ENCODE results near the gene BAIAP2. TPM values are rescaled to one million over a fixed set of nuclear protein-coding genes. Genes with fewer than 3 reads are reported as not detected.

The BAIAP2 gene
- total and polyA plus RNA-seq, 2 of the 13 experiments (the other 11 are each of a cell fraction or from before 2014, with no cell fraction given) = 22.5 to 24.0 TPM

DNA sequence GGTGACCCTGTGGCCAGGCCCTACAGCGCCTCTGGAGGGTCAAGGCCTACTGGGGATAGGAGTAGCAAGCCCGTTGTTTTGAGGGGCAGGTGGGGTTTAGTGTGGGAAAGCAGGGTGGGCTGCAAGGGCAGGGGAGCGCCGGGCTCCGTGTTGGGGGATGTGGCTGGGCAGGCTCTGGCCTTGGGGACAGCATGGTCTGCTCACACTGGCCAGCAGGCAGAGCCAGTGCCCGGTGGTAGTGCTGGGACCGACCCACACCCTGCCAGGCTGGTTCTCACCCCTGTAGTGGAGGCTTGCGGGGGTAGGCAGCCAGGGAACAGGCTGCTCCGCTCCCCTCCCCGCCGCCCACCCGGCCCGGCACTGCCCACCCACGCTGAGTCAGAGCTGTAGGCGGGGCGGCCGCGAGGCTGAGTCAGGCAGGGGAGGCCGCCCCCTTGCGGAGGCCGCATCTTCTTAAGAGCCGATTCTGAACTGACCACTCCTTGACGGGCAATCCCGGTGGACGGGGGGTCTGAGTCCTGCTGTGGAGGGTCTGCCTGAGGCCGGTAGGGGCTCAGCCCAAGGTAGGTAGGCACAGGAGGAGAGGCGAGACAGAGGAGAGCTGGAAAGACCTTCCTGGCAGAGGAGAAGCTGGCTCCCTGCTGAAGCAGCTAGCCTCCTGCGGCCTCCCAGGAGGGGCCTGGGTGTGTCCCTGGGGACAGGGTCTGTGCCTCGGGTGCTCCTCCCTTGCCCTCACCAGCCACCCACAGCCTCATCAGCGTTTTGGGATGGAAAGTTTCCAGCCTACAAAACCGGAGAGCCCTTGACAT, 62.4 kb downstream of the BAIAP2 start (continued):
- TF ChIP-seq, protein P1, sequence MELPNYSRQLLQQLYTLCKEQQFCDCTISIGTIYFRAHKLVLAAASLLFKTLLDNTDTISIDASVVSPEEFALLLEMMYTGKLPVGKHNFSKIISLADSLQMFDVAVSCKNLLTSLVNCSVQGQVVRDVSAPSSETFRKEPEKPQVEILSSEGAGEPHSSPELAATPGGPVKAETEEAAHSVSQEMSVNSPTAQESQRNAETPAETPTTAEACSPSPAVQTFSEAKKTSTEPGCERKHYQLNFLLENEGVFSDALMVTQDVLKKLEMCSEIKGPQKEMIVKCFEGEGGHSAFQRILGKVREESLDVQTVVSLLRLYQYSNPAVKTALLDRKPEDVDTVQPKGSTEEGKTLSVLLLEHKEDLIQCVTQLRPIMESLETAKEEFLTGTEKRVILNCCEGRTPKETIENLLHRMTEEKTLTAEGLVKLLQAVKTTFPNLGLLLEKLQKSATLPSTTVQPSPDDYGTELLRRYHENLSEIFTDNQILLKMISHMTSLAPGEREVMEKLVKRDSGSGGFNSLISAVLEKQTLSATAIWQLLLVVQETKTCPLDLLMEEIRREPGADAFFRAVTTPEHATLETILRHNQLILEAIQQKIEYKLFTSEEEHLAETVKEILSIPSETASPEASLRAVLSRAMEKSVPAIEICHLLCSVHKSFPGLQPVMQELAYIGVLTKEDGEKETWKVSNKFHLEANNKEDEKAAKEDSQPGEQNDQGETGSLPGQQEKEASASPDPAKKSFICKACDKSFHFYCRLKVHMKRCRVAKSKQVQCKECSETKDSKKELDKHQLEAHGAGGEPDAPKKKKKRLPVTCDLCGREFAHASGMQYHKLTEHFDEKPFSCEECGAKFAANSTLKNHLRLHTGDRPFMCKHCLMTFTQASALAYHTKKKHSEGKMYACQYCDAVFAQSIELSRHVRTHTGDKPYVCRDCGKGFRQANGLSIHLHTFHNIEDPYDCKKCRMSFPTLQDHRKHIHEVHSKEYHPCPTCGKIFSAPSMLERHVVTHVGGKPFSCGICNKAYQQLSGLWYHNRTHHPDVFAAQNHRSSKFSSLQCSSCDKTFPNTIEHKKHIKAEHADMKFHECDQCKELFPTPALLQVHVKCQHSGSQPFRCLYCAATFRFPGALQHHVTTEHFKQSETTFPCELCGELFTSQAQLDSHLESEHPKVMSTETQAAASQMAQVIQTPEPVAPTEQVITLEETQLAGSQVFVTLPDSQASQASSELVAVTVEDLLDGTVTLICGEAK (IDR thresholded peaks at IDR 0.05) = no peak
- TF ChIP-seq, protein P1 (CRISPR knock-in tag; IDR thresholded peaks at IDR 0.05) = no peak
- TF ChIP-seq, protein P2, sequence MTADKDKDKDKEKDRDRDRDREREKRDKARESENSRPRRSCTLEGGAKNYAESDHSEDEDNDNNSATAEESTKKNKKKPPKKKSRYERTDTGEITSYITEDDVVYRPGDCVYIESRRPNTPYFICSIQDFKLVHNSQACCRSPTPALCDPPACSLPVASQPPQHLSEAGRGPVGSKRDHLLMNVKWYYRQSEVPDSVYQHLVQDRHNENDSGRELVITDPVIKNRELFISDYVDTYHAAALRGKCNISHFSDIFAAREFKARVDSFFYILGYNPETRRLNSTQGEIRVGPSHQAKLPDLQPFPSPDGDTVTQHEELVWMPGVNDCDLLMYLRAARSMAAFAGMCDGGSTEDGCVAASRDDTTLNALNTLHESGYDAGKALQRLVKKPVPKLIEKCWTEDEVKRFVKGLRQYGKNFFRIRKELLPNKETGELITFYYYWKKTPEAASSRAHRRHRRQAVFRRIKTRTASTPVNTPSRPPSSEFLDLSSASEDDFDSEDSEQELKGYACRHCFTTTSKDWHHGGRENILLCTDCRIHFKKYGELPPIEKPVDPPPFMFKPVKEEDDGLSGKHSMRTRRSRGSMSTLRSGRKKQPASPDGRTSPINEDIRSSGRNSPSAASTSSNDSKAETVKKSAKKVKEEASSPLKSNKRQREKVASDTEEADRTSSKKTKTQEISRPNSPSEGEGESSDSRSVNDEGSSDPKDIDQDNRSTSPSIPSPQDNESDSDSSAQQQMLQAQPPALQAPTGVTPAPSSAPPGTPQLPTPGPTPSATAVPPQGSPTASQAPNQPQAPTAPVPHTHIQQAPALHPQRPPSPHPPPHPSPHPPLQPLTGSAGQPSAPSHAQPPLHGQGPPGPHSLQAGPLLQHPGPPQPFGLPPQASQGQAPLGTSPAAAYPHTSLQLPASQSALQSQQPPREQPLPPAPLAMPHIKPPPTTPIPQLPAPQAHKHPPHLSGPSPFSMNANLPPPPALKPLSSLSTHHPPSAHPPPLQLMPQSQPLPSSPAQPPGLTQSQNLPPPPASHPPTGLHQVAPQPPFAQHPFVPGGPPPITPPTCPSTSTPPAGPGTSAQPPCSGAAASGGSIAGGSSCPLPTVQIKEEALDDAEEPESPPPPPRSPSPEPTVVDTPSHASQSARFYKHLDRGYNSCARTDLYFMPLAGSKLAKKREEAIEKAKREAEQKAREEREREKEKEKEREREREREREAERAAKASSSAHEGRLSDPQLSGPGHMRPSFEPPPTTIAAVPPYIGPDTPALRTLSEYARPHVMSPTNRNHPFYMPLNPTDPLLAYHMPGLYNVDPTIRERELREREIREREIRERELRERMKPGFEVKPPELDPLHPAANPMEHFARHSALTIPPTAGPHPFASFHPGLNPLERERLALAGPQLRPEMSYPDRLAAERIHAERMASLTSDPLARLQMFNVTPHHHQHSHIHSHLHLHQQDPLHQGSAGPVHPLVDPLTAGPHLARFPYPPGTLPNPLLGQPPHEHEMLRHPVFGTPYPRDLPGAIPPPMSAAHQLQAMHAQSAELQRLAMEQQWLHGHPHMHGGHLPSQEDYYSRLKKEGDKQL (CRISPR knock-in tag; IDR thresholded peaks at IDR 0.05; ENCODE audit: low read depth) = no peak
- TF ChIP-seq ZNF251 (CRISPR knock-in tag; IDR thresholded peaks at IDR 0.05) (peak; percentile 82; the same call in 1 of the 2 replicates), MED1 (CRISPR knock-in tag; IDR thresholded peaks at IDR 0.05) (peak; percentile 47), POLR2AphosphoS5 (IDR thresholded peaks at IDR 0.05; ENCODE audit: low read depth, low read length) (0 out of 2 replicates have a peak, but pooled peaks have one; percentile 12), ZNF136 (CRISPR knock-in tag; IDR thresholded peaks at IDR 0.05; ENCODE audit: low read depth) (no peak)
- TF ChIP-seq, protein P3, sequence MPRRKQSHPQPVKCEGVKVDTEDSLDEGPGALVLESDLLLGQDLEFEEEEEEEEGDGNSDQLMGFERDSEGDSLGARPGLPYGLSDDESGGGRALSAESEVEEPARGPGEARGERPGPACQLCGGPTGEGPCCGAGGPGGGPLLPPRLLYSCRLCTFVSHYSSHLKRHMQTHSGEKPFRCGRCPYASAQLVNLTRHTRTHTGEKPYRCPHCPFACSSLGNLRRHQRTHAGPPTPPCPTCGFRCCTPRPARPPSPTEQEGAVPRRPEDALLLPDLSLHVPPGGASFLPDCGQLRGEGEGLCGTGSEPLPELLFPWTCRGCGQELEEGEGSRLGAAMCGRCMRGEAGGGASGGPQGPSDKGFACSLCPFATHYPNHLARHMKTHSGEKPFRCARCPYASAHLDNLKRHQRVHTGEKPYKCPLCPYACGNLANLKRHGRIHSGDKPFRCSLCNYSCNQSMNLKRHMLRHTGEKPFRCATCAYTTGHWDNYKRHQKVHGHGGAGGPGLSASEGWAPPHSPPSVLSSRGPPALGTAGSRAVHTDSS (CRISPR knock-in tag; conservative IDR thresholded peaks at IDR 0.05) = no peak
- TF ChIP-seq, protein P4, sequence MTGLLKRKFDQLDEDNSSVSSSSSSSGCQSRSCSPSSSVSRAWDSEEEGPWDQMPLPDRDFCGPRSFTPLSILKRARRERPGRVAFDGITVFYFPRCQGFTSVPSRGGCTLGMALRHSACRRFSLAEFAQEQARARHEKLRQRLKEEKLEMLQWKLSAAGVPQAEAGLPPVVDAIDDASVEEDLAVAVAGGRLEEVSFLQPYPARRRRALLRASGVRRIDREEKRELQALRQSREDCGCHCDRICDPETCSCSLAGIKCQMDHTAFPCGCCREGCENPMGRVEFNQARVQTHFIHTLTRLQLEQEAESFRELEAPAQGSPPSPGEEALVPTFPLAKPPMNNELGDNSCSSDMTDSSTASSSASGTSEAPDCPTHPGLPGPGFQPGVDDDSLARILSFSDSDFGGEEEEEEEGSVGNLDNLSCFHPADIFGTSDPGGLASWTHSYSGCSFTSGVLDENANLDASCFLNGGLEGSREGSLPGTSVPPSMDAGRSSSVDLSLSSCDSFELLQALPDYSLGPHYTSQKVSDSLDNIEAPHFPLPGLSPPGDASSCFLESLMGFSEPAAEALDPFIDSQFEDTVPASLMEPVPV (CRISPR knock-in tag; IDR thresholded peaks at IDR 0.05) = peak; percentile 46; the same call in 1 of the 2 replicates
